ENCODE results near the gene RPP21.

RPP21 gene

DNA sequence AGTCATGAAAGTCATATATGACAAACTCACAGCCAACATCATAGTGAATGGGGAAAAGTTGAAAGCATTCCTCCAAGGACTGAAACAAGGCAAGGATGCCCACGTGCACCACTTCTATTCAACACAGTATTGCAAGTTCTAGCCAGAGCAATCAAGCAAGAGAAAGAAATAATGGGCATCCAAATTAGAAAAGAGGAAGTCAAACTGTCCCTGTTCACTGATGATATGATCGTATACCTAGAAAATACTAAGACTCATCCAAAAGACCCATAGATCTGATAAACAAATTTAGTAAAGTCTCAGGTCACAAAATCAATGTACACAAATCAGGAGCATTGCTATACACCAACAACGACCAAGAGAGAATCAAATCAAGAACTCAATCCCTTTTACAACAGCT is 41.2 kb downstream of the RPP21 start:
- DNase-seq, result no peak

DNA sequence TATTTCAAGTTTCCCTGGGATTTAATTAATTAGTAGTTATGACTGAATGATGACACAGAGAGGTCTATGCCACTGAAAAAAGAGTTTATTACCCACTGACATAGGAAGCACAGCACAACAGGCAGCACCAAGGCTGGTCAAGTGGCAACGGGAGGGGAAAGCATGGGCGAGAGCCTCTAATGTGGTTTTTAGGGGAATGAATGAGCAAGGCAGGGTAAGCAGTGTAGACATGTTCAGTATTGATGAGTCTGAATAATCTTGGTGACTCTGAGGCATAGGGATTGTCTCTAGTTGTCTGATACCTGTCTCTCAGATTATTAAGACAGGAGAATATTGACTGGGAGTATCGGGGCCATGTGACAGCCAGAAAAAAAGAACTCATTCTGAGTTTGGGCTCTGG is 46.3 kb downstream of the RPP21 start:
- DNase-seq, result no peak

DNA sequence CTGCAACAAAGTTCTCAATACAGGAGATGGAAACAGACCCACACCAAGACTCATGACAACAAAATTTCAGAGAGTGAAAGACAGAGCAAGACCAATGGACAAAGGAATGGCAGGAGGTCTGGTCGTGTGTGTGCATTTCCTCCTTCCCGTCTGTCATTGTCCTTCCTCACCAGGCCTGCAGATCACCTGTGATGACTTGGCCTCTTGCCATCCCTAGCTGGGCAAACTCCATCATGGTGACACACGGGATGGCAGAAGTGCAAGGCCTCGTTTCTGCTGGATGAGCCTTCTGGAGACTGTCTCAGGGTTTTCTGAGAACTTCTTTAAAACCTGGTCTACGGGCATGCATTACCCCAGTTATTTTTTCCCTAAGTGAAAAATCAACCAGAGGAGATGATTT is 49.2 kb downstream of the RPP21 start:
- no peak for DNase-seq
